Measurements from ENCODE around the gene RRP36.
A peak's percentile ranks its signal among the peaks of the same experiment; 100 is the strongest.

The RRP36 gene

GRCh38 chr6:43062818-43063217 lies 41.4 kb downstream of the RRP36 start:
- DNase-seq (ENCODE audit: low spot score), result no peak

GRCh38 chr6:43070028-43070632 lies 48.7 kb downstream of the RRP36 start:
- DNase-seq (ENCODE audit: low spot score), result peak; percentile 65

- DNase-seq (ENCODE audit: low spot score), result no peak
These were observed 53.6 kb downstream of the RRP36 start for GRCh38 chr6:43074847-43075669.

- DNase-seq (ENCODE audit: low spot score), result peak; percentile 55
These were observed 54.4 kb downstream of the RRP36 start, which contains the start of gene PTK7 for GRCh38 chr6:43075670-43076463. TSS of gene PTK7 (plus strand) at chr6:43076314. CDS start at chr6:43076489, 175 bp downstream.

- DNase-seq (ENCODE audit: low spot score), result peak; percentile 58
These were observed 55.3 kb downstream of the RRP36 start for GRCh38 chr6:43076464-43077332.

GRCh38 chr6:43077333-43077809 lies 55.9 kb downstream of the RRP36 start:
- no peak for DNase-seq (ENCODE audit: low spot score)

- no peak for DNase-seq (ENCODE audit: low spot score)
These were observed 56.6 kb downstream of the RRP36 start for GRCh38 chr6:43077981-43078511.

- DNase-seq (ENCODE audit: low spot score), result no peak
These were observed 57.3 kb downstream of the RRP36 start for GRCh38 chr6:43078691-43079090.
